DMS153 (cell line): ENCODE measurements around the gene IL18.
A peak's percentile ranks its signal among the peaks of the same experiment; 100 is the strongest.
"Not testable (repeated sequence)": the region's sequence is repeated elsewhere in the genome, so short reads cannot be mapped to it uniquely, and the experiment has no call there.

ENCODE experiments used
- DNase-seq: peaks from one replicate; lab custom pipeline; 2025; lab: John Stamatoyannopoulos, UW

IL18 gene

GRCh38 chr11:112172362-112172994 is 8.6 kb upstream of the IL18 start:
- no peak for DNase-seq

GRCh38 chr11:112167145-112167544 is 3.3 kb upstream of the IL18 start, which contains the start of gene TEX12:
TEX12 (plus strand) TSS chr11:112167372; CDS start chr11:112169269, 1,897 bp downstream.
- no peak for DNase-seq

- no peak for DNase-seq
These were observed 2.7 kb upstream of the IL18 start for GRCh38 chr11:112166562-112166961.

GRCh38 chr11:112165049-112165448 is 1.2 kb upstream of the IL18 start:
- DNase-seq, result no peak

- no peak for DNase-seq
These were observed 940 bp downstream of the IL18 start for GRCh38 chr11:112162761-112163546.

- not testable (repeated sequence) for DNase-seq
These were observed 1.7 kb downstream of the IL18 start for GRCh38 chr11:112162200-112162599.

GRCh38 chr11:112161012-112161411 is 2.9 kb downstream of the IL18 start:
- DNase-seq, result no peak

- no peak for DNase-seq
These were observed 3.6 kb downstream of the IL18 start for GRCh38 chr11:112160091-112160848.

GRCh38 chr11:112159098-112160065 is 4.5 kb downstream of the IL18 start:
- no peak for DNase-seq

GRCh38 chr11:112156956-112157766 is 6.7 kb downstream of the IL18 start:
- peak; percentile 28 for DNase-seq

- DNase-seq, result no peak
These were observed 7.5 kb downstream of the IL18 start for GRCh38 chr11:112156153-112156955.

GRCh38 chr11:112150517-112150916 is 13.4 kb downstream of the IL18 start:
- no peak for DNase-seq

- no peak for DNase-seq
These were observed 20.3 kb downstream of the IL18 start for GRCh38 chr11:112143597-112143996.

- DNase-seq, result no peak
These were observed 29.4 kb downstream of the IL18 start for GRCh38 chr11:112134473-112134872.

GRCh38 chr11:112132737-112133136 is 31.2 kb downstream of the IL18 start:
- DNase-seq, result no peak

- no peak for DNase-seq
These were observed 34.2 kb downstream of the IL18 start for GRCh38 chr11:112129656-112130055.

- peak; percentile 98 for DNase-seq
These were observed 35.3 kb downstream of the IL18 start for GRCh38 chr11:112128483-112129121.

GRCh38 chr11:112127056-112127455 is 36.8 kb downstream of the IL18 start:
- no peak for DNase-seq

- no peak for DNase-seq
These were observed 40.8 kb downstream of the IL18 start for GRCh38 chr11:112123129-112123528.
